GM19455 (cell line): Measurements from ENCODE around the gene ALOX5.
"Not testable (repeated sequence)": the region's sequence is repeated elsewhere in the genome, so short reads cannot be mapped to it uniquely, and the experiment has no call there.

Experiments
- ATAC-seq: cut with Tn5 transposase; IDR thresholded peaks from one replicate; pipeline ENCODE4 v1.9.1; 2021; ENCODE audit not compliant: unreplicated experiment

The ALOX5 gene

DNA sequence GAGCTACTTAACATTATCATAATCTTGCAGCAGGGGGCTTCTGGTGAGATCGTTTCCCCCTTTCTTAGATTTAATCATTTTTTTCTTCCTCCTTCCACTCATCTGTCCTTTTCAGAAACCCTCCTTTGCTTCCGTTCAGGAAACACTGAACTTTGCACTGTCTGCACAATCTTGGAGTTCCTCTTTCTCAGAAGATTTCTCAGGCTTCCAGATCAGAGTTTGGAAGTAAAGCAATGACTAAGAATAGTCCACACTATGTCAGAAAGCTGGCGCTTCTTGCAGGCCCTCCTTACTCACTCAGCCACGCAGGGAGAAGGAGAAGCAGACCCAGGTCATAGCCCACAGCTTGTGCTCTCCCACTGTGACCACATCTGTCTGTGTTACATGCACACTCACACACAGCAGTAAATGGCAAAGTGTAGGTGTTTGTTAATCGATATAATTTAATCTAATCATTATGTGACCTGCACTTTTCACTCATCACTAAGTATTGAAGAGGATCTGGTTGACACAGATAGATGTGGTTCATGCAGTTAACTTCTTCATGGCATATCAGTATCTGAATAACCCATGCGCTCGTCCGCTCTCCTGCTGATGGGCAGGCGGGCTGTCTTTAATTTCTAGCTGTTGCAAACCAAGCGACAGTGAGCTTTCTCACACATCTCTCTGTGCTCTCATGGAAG is 30.2 kb downstream of the ALOX5 start:
- ATAC-seq = no peak

GRCh38 chr10:45404770-45405120 is 30.7 kb downstream of the ALOX5 start:
- no peak for ATAC-seq

DNA sequence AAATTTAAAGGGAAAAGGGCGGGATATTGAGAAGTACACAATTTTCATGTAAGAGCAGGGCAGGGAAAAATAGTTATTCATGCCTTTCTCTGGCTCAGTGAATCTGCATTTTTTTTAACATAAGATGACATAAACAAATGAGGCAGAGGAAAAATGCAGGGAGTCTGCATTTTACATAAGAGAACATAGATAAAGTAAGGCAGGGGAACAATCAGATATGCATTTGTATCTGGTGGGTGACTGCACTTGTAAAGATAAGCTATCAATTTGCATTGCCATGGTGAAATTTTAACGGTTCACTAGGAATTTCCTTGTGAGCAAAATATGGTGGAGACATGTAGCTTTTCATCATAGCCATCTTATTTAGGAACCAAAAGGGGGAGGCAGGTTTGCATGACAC is 33.5 kb downstream of the ALOX5 start:
- ATAC-seq = no peak

- ATAC-seq = no peak
Measured at GRCh38 chr10:45408421-45409319, 34.7 kb downstream of the ALOX5 start.

DNA sequence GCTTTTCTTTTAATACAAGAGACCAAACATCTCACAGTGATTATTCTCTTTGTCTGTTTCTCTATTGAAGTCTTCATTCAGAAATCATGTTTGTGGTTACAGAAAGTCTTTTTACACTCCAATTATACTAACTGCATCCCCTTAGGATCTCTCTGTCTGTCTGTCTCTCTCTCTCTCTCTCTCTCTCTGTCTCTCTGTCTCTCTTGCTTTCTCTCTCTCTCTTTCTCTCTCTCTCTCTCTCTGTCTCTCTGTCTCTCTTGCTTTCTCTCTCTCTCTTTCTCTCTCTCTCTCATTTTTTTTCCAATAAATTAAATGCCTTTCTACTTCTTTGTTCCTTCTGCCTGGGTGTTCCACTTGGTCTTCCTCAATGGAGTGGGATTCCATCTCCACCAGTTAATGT is 35.3 kb downstream of the ALOX5 start:
- ATAC-seq = not testable (repeated sequence)

DNA sequence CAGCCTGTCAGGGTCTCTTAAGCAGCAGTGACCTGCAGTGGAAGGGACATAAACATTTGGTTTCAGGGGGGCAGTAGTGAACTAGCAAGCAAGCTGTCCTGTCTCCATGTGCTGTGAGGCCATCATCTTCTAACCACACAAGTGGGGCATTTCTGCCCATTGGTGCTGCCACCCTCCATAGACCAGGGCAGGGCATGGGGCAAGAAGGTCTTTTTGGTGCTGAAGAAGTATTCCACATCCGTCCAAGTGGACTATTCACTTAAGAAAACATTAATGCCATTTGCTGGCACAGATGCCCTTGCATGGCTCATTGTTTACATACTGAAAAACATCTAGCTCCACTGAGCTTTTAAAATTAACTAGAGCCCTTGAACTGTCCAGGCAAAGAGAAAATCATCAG is 35.8 kb downstream of the ALOX5 start:
- no peak for ATAC-seq

DNA sequence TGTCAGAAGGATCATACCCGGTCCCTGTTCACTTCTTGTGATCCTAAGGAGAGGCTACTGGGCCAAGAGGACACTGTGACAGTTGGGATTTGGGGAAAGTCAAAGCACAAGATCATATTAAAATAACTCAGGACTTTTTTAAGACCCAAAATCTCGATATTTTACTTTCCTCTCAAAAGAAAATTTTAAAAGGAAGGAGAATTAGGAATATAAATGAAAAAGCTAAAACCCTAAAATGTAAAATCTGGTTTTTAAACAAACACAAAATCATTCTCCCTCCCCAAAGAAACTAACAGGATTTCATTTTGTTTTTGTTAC is 36.4 kb downstream of the ALOX5 start:
- ATAC-seq = no peak

GRCh38 chr10:45410807-45411606 is 37.0 kb downstream of the ALOX5 start:
- no peak for ATAC-seq

- ATAC-seq = no peak
Measured at GRCh38 chr10:45411607-45411940, 37.6 kb downstream of the ALOX5 start.

DNA sequence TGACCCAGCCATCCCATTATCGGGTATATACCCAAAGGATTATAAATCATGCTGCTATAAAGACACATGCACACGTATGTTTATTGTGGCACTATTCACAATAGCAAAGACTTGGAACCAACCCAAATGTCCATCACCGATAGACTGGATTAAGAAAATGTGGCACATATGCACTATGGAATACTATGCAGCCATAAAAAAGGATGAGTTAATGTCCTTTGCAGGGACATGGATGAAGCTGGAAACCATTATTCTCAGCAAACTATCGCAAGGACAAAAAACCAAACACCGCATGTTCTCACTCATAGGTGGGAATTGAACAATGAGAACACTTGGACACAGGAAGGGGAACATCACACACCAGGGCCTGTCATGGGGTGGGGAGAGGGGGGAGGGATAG is 41.0 kb downstream of the ALOX5 start:
- ATAC-seq = not testable (repeated sequence)

DNA sequence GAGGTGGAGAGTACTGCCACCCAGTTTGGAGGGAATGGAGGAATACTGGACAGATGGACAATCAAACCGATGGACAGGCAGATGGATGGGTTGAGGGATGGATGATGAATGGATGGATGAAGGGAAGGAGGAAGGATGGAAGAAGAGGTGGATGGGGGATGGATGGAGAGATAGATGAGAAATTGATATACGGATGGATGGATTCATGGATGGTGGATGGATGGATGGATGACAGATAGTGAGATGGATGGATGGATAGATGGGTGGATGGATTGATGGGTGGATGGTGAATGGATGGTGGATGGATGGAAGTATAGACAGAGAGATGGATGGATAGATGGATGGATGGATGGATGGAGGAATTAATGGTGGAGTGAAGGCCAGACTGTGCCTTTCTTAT is 42.6 kb downstream of the ALOX5 start:
- ATAC-seq = no peak

DNA sequence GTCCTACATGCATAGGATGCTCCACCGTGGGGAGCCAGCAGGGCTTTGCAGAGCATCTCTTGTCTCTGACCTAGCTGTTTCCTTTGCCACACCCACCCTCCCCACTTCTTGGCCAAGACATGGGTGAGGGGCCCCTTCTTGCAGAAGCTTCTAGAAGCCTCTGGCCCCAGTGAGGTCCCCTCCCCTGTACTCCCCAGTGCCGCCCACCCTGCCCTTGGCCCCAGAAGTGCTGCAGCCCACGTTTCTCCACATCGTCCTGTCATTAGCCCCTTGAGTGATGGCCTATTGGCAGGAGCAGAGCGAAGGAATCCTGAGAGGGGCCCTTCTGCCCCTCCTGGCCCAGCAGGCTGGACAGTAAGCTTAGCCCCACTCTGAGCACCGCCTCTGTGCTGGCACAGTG is 43.7 kb downstream of the ALOX5 start:
- no peak for ATAC-seq

DNA sequence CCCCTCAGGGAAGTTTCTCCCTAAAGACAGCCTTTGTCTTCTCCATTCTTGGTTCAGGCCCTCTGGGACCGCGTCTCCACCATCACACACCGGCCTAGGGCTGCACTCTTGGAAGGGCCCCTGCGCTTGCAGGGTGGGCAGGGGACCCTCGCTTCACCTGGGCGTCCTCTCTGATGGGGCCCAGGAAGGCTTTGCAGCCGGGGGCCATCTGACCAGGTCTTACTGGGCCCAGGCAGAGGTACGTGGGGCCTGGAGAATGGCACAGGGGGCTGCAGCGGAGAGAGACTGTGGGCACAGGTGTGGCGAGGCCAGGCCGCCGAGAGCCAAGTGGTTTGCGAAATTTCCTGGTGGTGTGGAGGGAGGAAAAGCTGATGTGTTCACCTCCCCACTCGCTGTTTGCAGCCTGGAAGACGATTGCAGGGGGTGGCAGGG is 44.4 kb downstream of the ALOX5 start:
- ATAC-seq = no peak

- peak; percentile 63 for ATAC-seq
Measured at GRCh38 chr10:45418849-45419675, 45.0 kb downstream of the ALOX5 start.

- peak; percentile 6 for ATAC-seq
Measured at GRCh38 chr10:45419676-45420025, 45.6 kb downstream of the ALOX5 start.

- peak; percentile 48 for ATAC-seq
Measured at GRCh38 chr10:45420453-45421192, 46.6 kb downstream of the ALOX5 start.

DNA sequence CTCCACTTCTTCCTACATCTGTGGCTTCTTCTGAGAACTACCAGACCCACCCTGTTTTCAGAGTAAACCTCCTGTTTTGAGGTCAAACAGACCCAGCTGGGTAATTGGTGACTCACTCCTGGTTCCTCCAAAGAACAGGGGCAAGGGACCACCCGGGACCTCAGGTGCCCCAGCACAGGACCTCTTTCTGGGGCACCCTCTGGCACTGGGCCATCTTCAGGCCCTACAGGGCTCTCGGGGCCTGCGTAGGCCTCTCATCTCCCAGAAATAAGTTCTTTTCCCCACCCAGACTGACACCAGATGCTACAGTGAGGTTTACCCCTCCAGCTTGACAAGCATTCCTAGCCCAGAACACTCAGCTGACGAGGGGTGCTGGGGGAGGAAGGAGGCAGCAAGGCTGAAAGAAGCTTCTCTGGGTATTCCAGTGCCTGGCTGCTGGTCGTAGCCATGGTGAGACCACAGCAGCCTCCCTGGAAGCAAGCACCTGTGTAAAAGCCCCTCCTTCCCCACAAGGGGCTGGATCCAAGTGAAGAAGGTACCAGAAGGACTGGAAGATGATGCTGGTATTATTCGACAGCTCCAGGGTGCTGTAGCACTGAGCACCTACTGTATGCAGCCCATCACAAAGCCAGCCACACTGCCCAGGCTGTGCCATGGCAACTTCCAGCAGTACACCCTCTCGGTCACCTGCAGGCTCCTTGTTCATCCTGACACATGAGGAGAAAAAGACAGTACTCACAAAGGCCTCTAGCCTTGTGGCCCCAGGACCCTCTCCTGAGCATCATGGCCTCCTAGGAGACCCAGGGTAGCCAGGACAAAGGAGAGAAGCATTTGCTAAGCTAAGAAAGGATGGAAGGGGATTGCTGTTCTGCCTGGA is 47.4 kb downstream of the ALOX5 start:
- no peak for ATAC-seq

- no peak for ATAC-seq
Measured at GRCh38 chr10:45422207-45422865, 48.3 kb downstream of the ALOX5 start.
